ENCODE results near the gene RBPMS2.

DNA sequence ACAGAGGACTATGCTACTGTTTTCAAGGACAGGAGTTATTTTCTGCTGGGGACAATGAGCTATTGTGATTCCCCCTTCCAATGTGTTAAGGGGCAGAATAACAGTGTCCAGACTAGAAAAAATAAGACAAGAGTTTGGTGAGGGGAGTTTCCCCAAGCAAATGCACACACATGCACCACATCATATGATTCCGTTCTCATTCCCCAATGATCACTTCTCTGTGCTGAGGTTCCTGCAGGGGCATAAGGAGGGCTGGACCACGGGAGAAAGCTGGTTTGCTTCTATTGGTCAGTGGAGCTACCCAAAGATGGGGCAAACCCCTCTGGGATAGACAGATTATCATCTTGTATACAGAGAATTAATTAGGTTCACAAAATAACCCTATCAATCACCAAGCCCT is 80.6 kb downstream of the RBPMS2 start:
- TF ChIP-seq, protein P1, sequence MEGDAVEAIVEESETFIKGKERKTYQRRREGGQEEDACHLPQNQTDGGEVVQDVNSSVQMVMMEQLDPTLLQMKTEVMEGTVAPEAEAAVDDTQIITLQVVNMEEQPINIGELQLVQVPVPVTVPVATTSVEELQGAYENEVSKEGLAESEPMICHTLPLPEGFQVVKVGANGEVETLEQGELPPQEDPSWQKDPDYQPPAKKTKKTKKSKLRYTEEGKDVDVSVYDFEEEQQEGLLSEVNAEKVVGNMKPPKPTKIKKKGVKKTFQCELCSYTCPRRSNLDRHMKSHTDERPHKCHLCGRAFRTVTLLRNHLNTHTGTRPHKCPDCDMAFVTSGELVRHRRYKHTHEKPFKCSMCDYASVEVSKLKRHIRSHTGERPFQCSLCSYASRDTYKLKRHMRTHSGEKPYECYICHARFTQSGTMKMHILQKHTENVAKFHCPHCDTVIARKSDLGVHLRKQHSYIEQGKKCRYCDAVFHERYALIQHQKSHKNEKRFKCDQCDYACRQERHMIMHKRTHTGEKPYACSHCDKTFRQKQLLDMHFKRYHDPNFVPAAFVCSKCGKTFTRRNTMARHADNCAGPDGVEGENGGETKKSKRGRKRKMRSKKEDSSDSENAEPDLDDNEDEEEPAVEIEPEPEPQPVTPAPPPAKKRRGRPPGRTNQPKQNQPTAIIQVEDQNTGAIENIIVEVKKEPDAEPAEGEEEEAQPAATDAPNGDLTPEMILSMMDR (IDR thresholded peaks at IDR 0.05), result no peak
- TF ChIP-seq EP300 (IDR thresholded peaks at IDR 0.05) (no peak), POLR2A (IDR thresholded peaks at IDR 0.05; ENCODE audit: low read depth) (no peak)

Data from esophagus muscularis mucosa (tissue), 4 donors.